ENCODE results near the gene RNF212.

- TF ChIP-seq CTCF (IDR thresholded peaks at IDR 0.05) (no peak), POLR2A (IDR thresholded peaks at IDR 0.05) (no peak), POLR2AphosphoS5 (IDR thresholded peaks at IDR 0.05; ENCODE audit: insufficient read depth in 1 of 2, low read depth in 1 of 2) (no peak)
Measured at GRCh38 chr4:1048773-1049590, 64.4 kb downstream of the RNF212 start.
